DMS53 treated with DMSO at 0.1 percent for 48 hours (cell line): ENCODE measurements around the gene CYP27C1.

Source experiments
- DNase-seq: peaks from one replicate; lab custom pipeline; 2025; ENCODE audit not compliant: unreplicated experiment; lab: John Stamatoyannopoulos, UW

Gene CYP27C1

DNA sequence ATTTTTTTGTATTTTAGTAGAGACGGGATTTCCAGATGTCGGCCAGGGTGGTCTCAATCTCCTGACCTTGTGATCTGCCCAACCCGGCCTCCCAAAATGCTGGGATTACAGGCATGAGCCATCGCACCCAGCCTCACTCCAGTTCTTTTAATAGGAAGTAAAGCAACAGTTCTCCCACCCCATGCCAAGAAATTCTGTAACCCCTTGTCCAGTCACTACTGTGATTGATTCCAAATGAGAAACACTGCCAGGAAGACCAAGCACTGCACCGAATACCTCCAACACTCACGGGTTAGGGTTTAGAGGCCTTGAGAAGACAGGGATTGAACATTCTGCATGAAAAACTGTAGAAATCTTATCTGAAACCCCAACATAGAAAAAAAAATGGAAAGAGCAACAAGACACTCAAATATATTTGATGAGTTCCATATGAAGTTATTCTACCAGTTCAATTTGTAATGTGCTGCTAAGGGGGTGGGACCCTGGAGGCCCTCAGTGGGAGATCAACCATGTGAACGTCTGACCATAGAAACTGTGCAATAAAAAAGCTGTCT is 65.0 kb downstream of the CYP27C1 start:
- DNase-seq, result no peak

- DNase-seq, result no peak
These were observed 65.7 kb downstream of the CYP27C1 start for GRCh38 chr2:127154396-127154795.

GRCh38 chr2:127153691-127154158 is 66.4 kb downstream of the CYP27C1 start:
- DNase-seq, result no peak

DNA sequence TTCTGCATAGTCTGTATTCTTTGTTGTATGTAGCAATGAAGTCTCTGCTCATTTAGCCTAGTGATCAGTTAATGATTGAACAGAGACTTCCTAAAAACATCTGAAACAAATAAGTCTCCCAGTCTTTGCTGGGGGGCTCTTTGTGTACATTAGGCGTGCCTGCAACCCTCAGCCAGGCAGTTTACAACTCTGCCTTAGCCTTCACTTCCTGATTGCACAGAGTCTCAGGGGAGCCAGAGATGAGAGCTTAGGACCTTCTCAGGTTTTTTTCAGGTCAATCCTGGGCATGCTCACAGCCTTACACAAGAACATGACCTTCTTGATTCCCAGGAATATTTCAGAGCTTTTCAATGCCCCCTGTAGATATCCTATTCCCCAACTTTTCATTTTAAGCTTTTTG is 69.1 kb downstream of the CYP27C1 start:
- no peak for DNase-seq

DNA sequence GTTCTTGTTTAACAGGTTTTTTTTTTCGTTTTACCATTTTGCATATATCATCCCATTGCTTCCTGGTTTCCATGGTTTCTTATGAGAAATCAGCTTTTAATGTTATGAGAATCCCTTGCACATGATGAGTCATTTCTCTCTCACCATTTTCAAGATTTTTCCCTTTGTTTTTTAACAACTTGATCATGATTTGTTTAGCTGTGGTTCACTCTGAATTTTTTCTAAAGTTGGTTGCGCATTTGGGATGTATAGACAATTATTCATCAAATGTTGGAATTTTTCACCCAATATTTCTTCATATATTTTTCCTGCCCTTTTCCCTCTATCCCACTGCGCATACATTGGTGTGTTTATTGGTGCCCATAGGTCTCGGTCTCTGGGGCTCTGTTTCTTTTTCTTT is 70.7 kb downstream of the CYP27C1 start:
- no peak for DNase-seq

GRCh38 chr2:127146820-127147502 is 73.1 kb downstream of the CYP27C1 start:
- no peak for DNase-seq

DNA sequence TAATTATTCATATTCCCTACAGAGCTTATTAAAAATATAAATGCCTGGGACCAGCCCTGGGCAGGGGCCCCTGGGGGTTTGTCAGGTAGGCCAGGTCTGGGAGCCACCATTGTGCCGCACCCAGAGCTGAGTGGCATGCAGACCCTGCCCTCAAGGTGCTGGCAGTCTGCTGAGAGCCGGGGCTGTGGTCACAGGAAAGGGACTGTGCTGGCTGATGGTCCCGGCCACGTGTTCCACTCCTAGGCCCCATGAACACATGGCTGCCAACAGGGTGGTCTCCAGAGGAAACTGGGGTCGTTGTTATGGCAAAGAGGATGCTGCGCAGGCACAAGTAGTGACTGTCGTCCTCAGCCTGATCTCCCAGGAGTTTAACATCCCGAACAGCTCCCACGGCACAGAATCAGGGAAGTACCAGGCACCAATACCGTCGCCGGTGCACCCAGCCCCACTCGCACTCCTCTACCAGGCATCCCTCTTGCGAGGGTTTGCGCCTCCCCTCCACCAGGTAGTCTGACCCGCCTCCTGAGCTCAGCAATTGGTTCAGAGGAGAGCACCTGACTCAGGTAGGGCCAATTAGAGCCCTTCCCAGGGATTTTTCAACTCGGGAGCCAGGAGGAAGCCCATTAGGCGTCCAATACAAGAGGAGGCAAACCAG is 73.9 kb downstream of the CYP27C1 start:
- no peak for DNase-seq

DNA sequence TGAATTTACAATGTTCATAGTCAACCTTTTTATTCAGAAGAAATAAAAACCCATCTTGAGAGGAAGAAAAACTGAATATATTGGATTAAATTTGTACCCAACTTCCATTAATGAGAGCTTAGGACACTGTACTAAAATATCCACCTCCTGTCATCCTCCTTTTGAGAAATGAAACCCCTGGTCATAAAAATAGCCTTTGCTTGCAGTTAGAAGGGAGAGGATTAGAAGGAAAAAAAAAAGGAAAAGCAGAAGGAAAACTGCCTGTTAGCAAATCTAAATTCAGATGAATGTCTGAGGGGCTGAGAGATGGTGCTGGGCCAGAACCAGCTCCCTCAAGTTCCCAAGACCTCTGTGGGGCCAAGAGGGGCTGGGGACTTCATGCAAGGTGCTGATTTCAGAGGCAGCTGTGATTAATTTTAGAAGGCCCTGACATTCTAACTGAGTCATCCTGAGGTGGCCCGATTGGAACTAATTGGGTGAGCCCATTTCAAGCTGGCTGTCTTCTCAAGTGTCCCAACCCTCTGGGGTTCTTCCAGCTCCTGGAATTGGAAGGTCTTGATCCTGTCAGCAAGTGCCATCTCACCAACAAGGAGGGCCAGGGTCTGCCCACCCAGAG is 74.7 kb downstream of the CYP27C1 start:
- DNase-seq, result no peak

DNA sequence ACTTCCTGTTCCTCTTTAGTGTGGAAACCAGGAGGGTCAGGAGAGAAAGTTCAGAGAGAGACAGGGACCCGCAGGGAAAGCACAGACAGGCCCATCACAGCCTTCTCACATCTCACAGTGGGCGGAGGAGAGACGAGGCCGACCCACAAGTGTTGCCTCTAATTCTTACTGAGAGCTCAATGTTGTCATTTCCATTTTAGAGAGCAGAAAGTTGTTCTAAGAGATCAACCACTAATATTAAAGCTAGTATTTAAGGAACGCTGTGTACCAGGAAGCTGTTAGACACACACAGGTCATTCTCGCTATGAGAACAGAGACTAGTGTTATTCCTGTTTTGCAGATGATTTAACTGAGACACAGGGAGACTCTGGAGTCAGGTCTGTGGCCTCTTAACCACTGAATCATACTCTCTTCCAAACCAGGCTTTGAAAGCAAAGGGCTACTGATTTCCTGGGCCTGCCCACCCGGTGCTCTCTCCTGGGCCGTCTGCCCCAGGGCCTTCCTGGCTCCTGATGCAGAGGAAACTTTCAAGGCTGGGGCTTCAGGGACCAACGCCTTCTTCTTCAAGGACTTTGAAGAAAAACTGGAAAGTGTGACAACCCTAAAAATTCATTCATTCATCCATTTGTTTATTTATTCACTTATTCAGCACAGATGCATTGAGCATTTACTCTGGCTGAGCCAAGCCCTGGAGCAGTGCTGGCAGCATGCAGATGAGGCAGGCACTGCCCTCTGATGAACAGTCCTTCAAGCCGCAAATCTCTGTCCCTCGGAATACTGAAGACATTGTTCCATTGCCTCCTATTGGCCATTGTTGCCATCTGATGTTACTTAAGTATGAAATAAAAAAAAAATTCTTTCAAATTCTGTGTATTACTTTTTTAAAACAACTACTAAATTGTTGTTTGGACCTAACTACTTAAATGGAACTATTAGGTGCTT is 76.0 kb downstream of the CYP27C1 start:
- DNase-seq, result no peak

DNA sequence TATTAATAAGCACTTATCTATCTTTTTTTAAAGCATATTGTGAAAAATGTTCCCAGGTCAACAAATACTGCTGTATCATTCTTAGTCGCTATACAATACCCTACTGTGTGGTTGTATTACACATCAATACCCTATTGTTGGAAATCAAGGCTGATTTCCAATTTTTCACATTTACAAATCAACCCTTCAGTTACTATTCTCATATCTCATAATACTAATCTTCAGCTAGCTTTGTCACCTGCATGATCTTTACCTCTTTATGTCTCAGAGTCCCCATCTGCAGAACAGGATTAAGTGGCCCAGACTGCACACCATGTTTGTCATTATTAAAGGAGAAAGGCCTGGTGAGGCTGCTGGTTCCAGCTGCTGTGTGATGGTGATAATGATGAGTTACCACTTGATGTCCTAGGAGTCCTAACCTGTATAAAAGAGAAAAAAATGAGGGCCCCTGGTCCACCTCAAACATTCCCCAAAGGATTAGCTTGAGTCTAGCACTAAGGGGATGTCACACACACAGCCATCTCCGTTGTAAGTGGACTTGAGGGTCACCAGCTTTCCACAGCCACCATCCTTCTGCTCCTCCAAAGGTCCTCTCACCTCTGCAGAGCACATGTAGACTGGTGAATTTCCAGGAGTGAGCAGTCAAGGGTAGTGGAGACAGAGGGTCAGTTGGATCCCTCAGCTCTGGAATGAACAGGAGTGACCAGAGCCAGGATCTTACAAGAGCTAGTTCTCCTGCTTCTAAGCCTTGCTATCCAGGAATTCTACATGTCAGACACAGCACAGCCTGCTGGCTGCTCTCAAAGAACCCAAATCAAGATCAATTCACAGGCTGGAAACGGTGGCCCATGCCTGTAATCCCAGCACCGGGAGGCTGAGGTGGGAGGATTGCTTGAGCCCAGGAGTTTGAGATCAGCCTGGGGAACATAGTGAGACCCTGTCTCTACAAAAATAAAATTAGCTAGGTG is 77.2 kb downstream of the CYP27C1 start:
- DNase-seq, result no peak

GRCh38 chr2:127140538-127140937 is 79.6 kb downstream of the CYP27C1 start:
- DNase-seq, result no peak

DNA sequence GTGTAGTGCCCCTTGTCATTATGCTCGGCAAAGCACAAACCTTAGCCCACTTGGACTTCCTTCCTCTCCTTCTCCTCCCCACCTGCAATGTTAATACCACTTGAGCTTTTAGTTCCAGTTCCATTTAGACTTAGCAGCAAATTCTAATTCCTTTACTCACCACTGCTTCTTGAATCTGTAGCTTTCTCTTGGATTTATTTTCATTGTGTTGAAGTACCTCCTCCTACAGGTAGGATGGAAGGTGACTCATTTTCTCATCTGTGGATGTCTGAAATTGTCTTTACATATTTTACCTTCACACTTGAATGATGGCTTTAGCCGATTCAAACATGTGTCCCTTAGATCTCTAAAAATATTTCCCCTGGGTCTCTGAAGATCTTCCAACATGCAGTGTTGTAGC is 80.3 kb downstream of the CYP27C1 start:
- no peak for DNase-seq

DNA sequence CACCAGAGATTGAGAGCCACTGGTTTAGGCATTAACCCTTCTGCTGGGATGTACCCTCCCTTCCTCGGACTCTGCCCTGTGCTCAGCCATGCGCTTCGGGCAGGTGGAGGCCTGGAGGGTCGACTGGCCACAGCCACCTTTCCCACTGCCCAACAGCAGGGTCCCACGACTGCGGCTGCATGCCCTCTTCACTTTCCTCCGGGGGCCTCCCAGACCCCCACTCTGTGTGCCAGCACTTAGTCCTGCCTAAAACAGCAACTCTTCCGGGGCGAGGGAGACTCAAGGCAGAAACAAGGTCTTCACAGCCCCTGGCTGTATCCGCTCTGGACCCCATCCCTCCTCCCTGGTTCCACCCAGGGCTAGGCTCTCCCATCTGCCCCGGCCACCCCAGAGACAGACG is 81.8 kb downstream of the CYP27C1 start:
- DNase-seq, result no peak

DNA sequence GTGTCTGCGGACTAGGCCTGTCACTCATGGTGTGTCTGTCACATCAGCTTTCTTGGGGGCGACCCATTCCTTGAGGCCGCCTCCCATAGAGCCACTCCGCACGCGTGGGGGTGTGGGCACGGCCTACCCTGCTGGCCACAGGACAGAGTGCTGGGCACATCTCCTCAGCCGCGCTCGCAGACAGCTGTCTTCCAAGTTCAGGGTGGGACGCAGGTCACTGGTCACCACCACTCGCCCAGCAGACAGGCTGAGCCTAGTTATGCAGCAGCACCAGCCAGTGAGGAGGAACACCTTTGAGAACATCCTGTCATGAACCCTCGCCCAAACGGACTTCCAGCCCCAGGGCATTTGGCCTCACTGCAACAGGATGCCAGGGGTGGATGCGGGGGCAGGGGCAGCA is 82.4 kb downstream of the CYP27C1 start:
- DNase-seq, result no peak

- DNase-seq, result no peak
These were observed 82.9 kb downstream of the CYP27C1 start for GRCh38 chr2:127137225-127137624.

DNA sequence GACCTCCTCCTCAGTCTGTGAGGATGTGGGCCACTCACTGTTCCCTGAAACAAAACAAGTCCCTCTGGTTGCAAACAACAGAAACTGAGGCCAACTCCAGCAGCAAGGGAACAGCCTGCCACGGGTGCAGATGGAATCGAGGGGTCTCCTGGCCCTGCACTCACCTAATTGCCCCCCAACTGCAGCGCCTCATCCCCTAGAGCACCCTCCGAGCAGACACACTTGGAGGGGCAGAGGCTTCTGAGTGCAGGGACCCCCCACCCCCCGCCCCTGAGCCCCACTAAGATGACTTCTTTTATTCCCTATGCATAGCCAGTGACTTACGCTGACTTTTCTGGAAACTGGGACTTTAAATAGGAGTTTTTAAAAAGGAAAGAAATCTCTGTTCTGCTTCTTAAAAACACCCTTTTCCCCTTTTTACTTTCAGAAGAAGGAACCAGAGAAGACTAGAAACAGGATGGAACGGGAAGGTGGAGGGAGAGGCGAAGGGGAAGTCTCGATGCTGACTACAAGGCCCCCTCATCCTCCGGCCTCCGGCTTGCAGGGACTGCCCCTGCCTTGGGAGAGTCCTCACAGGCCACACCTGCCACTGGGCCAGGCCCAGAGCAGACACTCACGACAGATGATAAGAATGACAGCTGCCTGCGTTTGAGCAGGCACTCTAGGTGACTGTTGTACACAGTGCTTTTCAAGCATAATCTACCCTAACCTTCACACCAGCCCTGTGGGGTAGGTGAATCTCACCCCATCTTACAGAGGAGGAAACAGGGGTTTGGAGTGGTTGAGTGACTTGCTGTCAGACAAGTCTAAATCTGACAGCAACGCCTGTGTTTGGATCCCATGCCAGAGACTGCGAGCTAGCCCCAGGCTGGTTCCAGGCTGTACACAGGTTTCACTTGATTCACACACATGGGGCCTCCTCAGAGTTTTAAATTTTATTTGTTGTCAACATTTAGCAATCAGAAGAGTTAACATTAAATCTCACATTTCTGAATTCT is 85.0 kb downstream of the CYP27C1 start:
- DNase-seq, result no peak

DNA sequence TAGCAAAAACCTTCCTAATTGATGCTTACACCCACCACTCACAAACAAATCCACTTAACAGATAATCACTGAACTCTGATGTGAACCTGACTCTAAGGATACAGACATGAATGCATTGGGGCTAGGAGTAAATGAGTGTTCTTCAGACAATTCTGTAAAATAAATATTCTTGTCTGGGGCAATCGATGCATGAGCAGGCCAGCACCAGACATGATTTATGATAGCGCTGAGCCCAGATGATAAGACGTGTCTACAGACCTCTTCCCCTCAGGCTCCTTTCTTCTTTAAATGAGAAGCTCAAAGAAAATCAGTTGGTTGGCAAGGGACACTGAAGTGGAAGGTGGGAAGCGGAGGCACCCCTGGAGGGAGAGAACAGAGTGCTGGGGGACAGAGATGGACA is 85.9 kb downstream of the CYP27C1 start:
- DNase-seq, result no peak
